HepG2 (cell line): ENCODE data around the gene PGRMC1. TPM values are rescaled to one million over a fixed set of nuclear protein-coding genes. Genes with fewer than 3 reads are reported as not detected.

Experiments used
- ATAC-seq: fragments of 200-7000 bp; cut with Tn5 transposase; 3 replicates; pipeline ENCODE4 v1.9.1; 2020; ENCODE audit warnings: mild to moderate bottlenecking, moderate library complexity
- BruUV-seq: library from RNA; stranded (reverse); fragments of 400-500 nt; replicated peaks from 2 replicates; lab custom pipeline; 2021; lab: Mats Ljungman, UMichigan
- CTCF ChIA-PET: fragments of 300-600 bp; formaldehyde crosslinking; extraction: SDS; loops from one replicate; lab custom pipeline; 2021; ENCODE audit warnings: low total read pairs, inconsistent platforms, low intra/inter-chr PET ratio; lab: Yijun Ruan, JAX
- POLR2A ChIA-PET: fragments of 350-600 bp; sonication (Branson Sonifier 250); formaldehyde crosslinking; loops from one replicate; lab custom pipeline; 2020; ENCODE audit warnings: antibody characterized with exemption, inconsistent platforms; lab: Yijun Ruan, JAX
- DNase-seq: peaks from one replicate; pipeline ENCODE4 v3.0.0-alpha.2; 2015; ENCODE audit warnings: low spot score
- FAIRE-seq: peaks from 3 replicates; lab custom pipeline; 2011; peaks lifted over from hg19 to GRCh38; lab: Jason Lieb, UNC
- H2AFZ ChIP-seq: one replicate; pipeline ENCODE4 v1.6.1; 2011; ENCODE audit warnings: low read length, inconsistent platforms
- H3K27ac ChIP-seq: fragments of 300-600 bp; 3 replicates; pipeline ENCODE4 v1.8.0; 2011; ENCODE audit warnings: mixed run types, mild to moderate bottlenecking, mixed read lengths, low read length, inconsistent platforms; ENCODE audit not compliant: insufficient read depth; ENCODE audit errors: extremely low read length
- H3K27me3 ChIP-seq, 2 experiments: fragments of 200-600 bp in 1 of 2; 2 replicates in 1 of 2; 3 replicates in 1 of 2; pipeline versions ENCODE4 v1.6.0 to v1.8.0; 2011; ENCODE audit warnings: low read length in 2 of 2, mild to moderate bottlenecking in 2 of 2, moderate library complexity in 2 of 2, inconsistent platforms in 1 of 2; ENCODE audit not compliant: insufficient read depth in 2 of 2, control insufficient read depth in 1 of 2
- H3K36me3 ChIP-seq, 2 experiments: fragments of 200-600 bp in 1 of 2; replicated peaks in 1 of 2; 2 replicates in 1 of 2; 3 replicates in 1 of 2; pipeline versions ENCODE4 v1.5.1 to v1.8.0; 2011; ENCODE audit warnings: low read length in 2 of 2, inconsistent platforms in 1 of 2; ENCODE audit not compliant: insufficient read depth in 2 of 2, control insufficient read depth in 1 of 2
- H3K4me1 ChIP-seq: 2 replicates; pipeline ENCODE4 v1.5.1; 2012; ENCODE audit warnings: low read length, inconsistent platforms; ENCODE audit not compliant: insufficient read depth
- H3K4me2 ChIP-seq: 2 replicates; pipeline ENCODE4 v1.6.0; 2011; ENCODE audit warnings: low read depth, low read length, inconsistent platforms
- H3K4me3 ChIP-seq, 3 experiments: fragments of 200-600 bp in 1 of 3; sonication (generic), shearing (Covaris generic) in 1 of 3; replicated peaks in 1 of 3; 2 replicates each; pipeline ENCODE4 v1.5.1; 2011 to 2016; ENCODE audit warnings: low read length in 3 of 3, inconsistent platforms in 2 of 3, low read depth in 2 of 3, mild to moderate bottlenecking in 2 of 3, control low read depth in 1 of 3, mixed read lengths in 1 of 3; ENCODE audit not compliant: insufficient read depth in 1 of 3
- H3K79me2 ChIP-seq: one replicate; pipeline ENCODE4 v1.6.1; 2011; ENCODE audit warnings: low read length, inconsistent platforms; ENCODE audit not compliant: insufficient read depth
- H3K9ac ChIP-seq: 2 replicates; pipeline ENCODE4 v1.6.0; 2011; ENCODE audit warnings: mild to moderate bottlenecking, low read depth, low read length, inconsistent platforms; ENCODE audit not compliant: insufficient read depth
- H3K9me3 ChIP-seq: 2 replicates; pipeline ENCODE4 v1.5.1; 2012; ENCODE audit warnings: mild to moderate bottlenecking, low read length
- H4K20me1 ChIP-seq: 2 replicates; pipeline ENCODE4 v1.6.0; 2011; ENCODE audit warnings: inconsistent platforms, mild to moderate bottlenecking, low read length, moderate library complexity; ENCODE audit not compliant: insufficient read depth
- ARNTL ChIP-seq: sonication (generic); formaldehyde crosslinking; IDR thresholded peaks from 2 replicates; pipeline ENCODE4 v1.4.0; 2020; ENCODE audit warnings: mild to moderate bottlenecking, missing genetic modification reagents
- CTCF ChIP-seq: sonication (generic); formaldehyde crosslinking; IDR thresholded peaks from 2 replicates; pipeline ENCODE4 v1.5.0; 2020; ENCODE audit warnings: mild to moderate bottlenecking, missing genetic modification reagents, moderate library complexity
- ELF3 ChIP-seq: IDR thresholded peaks from 2 replicates; pipeline ENCODE4 v1.6.1; 2016; ENCODE audit warnings: missing genetic modification reagents, missing compliant biosample characterization
- ELF4 ChIP-seq: sonication (generic); formaldehyde crosslinking; IDR thresholded peaks from 2 replicates; pipeline ENCODE4 v1.5.0; 2020; ENCODE audit warnings: missing genetic modification reagents, mild to moderate bottlenecking, moderate library complexity, borderline replicate concordance
- HES4 ChIP-seq: sonication (generic); formaldehyde crosslinking; IDR thresholded peaks from 2 replicates; pipeline ENCODE4 v1.9.0; 2021; ENCODE audit warnings: mild to moderate bottlenecking, missing genetic modification reagents, borderline replicate concordance
- RBM22 ChIP-seq: fragments of 200-400 bp; formaldehyde crosslinking; optimal IDR thresholded peaks from 2 replicates; pipeline ENCODE3; 2017; ENCODE audit warnings: mild to moderate bottlenecking, low read length, moderate library complexity
- RXRA ChIP-seq: sonication (generic); formaldehyde crosslinking; IDR thresholded peaks from 2 replicates; pipeline ENCODE4 v1.5.1; 2020; ENCODE audit warnings: missing genetic modification reagents
- SRSF1 ChIP-seq: fragments of 200-400 bp; formaldehyde crosslinking; optimal IDR thresholded peaks from 2 replicates; pipeline ENCODE3; 2017; ENCODE audit warnings: mild to moderate bottlenecking, low read depth, low read length, moderate library complexity
- STAG1 ChIP-seq: sonication (generic); formaldehyde crosslinking; IDR thresholded peaks from 2 replicates; pipeline ENCODE4 v1.4.0; 2020; ENCODE audit warnings: missing genetic modification reagents
- ZBTB1 ChIP-seq: sonication (generic); formaldehyde crosslinking; IDR thresholded peaks from 2 replicates; pipeline ENCODE4 v1.4.0; 2020; ENCODE audit warnings: missing genetic modification reagents, borderline replicate concordance
- ZNF503 ChIP-seq: sonication (generic); formaldehyde crosslinking; IDR thresholded peaks from 2 replicates; pipeline ENCODE4 v1.4.0; 2020; ENCODE audit warnings: missing genetic modification reagents
- ZNF550 ChIP-seq: sonication (generic); formaldehyde crosslinking; IDR thresholded peaks from 2 replicates; pipeline ENCODE4 v1.4.0; 2020; ENCODE audit warnings: mild to moderate bottlenecking, missing genetic modification reagents, borderline replicate concordance
- ZNF616 ChIP-seq: sonication (generic); formaldehyde crosslinking; IDR thresholded peaks from 2 replicates; pipeline ENCODE4 v1.5.0; 2020; ENCODE audit warnings: low read depth, mild to moderate bottlenecking, missing genetic modification reagents
- whole genome bisulfite sequencing: methylation state at CpG from one replicate; pipeline ENCODE4 v1.1.6; 2017; ENCODE audit warnings: low lambda C conversion rate; 5-methylcytosine and 5-hydroxymethylcytosine counted together
- in situ Hi-C: cut with HindIII; loops from 2 replicates; pipeline ENCODE4 v1.10.0; 2017; ENCODE audit warnings: low pct_unique_long_range_greater_than_20kb; ENCODE audit not compliant: extremely low pct_ligation_motif_present
- intact Hi-C: fragments of 100-400 bp; cut with micrococcal nuclease; formaldehyde crosslinking; loops from one replicate; pipeline ENCODE4 v1.10.0; 2022; ENCODE audit not compliant: unreplicated experiment
- polyA plus RNA-seq, 8 experiments: library from polyadenylated mRNA; depleted of rRNA in 3 of 8; stranded (reverse) in 7 of 8; unstranded in 1 of 8; fragments of >200 nt; fragmentation: Illumina TruSeq in 4 of 8; extraction: Trizol in 4 of 8; gene quantifications; 2 replicates each; pipeline versions ENCODE4 v1.2.1 to v1.2.3, GENCODE V29; 2011 to 2016; ENCODE audit warnings: low read depth in 4 of 8, missing spikeins in 1 of 8, mixed read lengths in 1 of 8; ENCODE audit not compliant: insufficient read depth in 1 of 8
- total RNA-seq, 5 experiments: library from RNA; depleted of rRNA; stranded (reverse); fragments of >200 nt; fragmentation: Illumina TruSeq; extraction: Trizol; gene quantifications; 2 replicates each; pipeline ENCODE4 v1.2.3, GENCODE V29; 2016; ENCODE audit warnings: low read depth in 1 of 5
- TF ChIP-seq, protein P1 (sequence below): sonication (generic); formaldehyde crosslinking; IDR thresholded peaks from 2 replicates; pipeline ENCODE4 v1.8.1; 2023; ENCODE audit warnings: mild to moderate bottlenecking, missing genetic modification reagents

The PGRMC1 gene
- total and polyA plus RNA-seq, 2 of the 13 experiments (the other 11 are each of a cell fraction or from before 2014, with no cell fraction given), result 44.7 to 124 TPM

DNA sequence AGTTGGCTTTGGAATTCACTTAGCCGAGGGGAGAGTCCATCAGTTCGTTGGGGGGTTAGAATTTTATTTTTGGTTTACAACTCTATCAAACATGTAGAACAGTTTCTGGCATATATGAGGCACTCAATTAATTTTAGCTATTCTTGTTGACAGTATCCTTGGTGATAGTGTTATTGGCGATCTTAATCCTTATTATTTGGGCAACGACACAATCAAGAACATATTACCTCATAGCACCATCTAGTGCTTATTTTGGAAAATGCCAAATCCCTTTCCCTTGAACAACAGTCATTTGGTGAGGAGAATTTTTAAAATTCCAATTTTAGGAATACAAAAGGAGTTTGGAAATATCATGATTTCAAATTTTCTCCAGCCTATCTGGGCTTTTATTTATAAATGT, 17.9 kb upstream of the PGRMC1 start:
- no peak for ATAC-seq
- POLR2A ChIA-PET, result no interaction called here
- no peaks in the 10 kb centered on the region for H3K9me3 ChIP-seq
- intact Hi-C loops (loop anchor here (1.0 kb wide), 1 partner anchor 99 kb away; no protein-coding TSS in a partner anchor), in situ Hi-C loops (no loop called here)
- H3K27me3 ChIP-seq, result no peaks in the 10 kb centered on the region
- H4K20me1 ChIP-seq, result no peaks in the 10 kb centered on the region
- no peak overlapping the region for H3K4me3 ChIP-seq
- no peak overlapping the region for H2AFZ ChIP-seq
- no peak for DNase-seq
- H3K79me2 ChIP-seq, result no peaks in the 10 kb centered on the region
- no peak overlapping the region for H3K4me2 ChIP-seq
- BruUV-seq, result no TSS peak
- FAIRE-seq, result peak; percentile 85
- 31% methylated on average over 4 of the region's 4 CpGs for WGBS
- CTCF ChIA-PET, result interaction anchor here (1.3 to 1.4 kb wide), 2 partner anchors 73 to 99 kb away, joined by 5 read pairs; no protein-coding TSS in a partner anchor
- no peaks in the 10 kb centered on the region for H3K4me1 ChIP-seq
- H3K27ac ChIP-seq, result no peak overlapping the region
- no peak overlapping the region for H3K9ac ChIP-seq
- no peaks in the 10 kb centered on the region for H3K36me3 ChIP-seq
- TF ChIP-seq RXRA (CRISPR knock-in tag), result no peak
- no peak for TF ChIP-seq RBM22
- no peak for TF ChIP-seq HES4
- no peak for TF ChIP-seq ZNF550 (CRISPR knock-in tag)
- no peak for TF ChIP-seq ZNF503 (CRISPR knock-in tag)
- no peak for TF ChIP-seq SRSF1
- TF ChIP-seq CTCF (CRISPR knock-in tag), result peak; percentile 42
- no peak for TF ChIP-seq ZBTB1 (CRISPR knock-in tag)
- TF ChIP-seq ARNTL (CRISPR knock-in tag), result no peak
- no peak for TF ChIP-seq ELF3 (CRISPR knock-in tag)
- TF ChIP-seq, protein P1, sequence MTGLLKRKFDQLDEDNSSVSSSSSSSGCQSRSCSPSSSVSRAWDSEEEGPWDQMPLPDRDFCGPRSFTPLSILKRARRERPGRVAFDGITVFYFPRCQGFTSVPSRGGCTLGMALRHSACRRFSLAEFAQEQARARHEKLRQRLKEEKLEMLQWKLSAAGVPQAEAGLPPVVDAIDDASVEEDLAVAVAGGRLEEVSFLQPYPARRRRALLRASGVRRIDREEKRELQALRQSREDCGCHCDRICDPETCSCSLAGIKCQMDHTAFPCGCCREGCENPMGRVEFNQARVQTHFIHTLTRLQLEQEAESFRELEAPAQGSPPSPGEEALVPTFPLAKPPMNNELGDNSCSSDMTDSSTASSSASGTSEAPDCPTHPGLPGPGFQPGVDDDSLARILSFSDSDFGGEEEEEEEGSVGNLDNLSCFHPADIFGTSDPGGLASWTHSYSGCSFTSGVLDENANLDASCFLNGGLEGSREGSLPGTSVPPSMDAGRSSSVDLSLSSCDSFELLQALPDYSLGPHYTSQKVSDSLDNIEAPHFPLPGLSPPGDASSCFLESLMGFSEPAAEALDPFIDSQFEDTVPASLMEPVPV, result no peak
- no peak for TF ChIP-seq ZNF616 (CRISPR knock-in tag)
- peak; percentile 51 for TF ChIP-seq STAG1
- TF ChIP-seq ELF4 (CRISPR knock-in tag), result no peak
